OCI-LY1 (cell line): ENCODE measurements around the gene CREBRF.

Experiments
- EZH2 ChIP-seq: fragments of 200-600 bp; sonication (generic), shearing (Covaris generic); IDR thresholded peaks from 2 replicates; pipeline ENCODE4 v1.8.0; 2017; ENCODE audit warnings: borderline replicate concordance, mixed run types, mild to moderate bottlenecking, antibody characterized with exemption, low read length, moderate library complexity, mixed read lengths
- TF ChIP-seq, protein P1 (sequence below): fragments of 200-600 bp; sonication (generic), shearing (Covaris generic); IDR thresholded peaks from 2 replicates; pipeline ENCODE4 v1.5.1; 2017; ENCODE audit warnings: mild to moderate bottlenecking, antibody characterized with exemption, low read length, moderate library complexity, mixed read lengths

DNA sequence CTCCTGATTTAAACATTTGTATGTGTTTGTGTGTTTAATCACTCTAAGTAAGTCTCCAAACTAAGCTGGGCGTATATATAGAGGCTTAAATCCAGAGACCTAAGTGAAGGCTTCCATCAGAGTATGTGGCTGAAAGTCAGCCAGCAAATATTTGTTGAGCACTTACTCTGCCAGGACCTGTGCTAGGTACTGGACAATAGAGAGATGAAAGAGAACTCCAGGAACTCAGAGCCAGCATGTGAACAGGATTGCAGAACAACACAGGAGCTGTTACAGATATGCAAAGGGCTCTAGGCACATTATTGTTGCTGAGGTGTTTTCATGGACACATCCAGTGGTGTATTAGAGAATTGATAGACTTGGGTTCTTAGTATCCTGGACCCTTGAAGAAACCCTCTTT is 83.5 kb downstream of the CREBRF start:
- TF ChIP-seq EZH2, result no peak
- TF ChIP-seq, protein P1, sequence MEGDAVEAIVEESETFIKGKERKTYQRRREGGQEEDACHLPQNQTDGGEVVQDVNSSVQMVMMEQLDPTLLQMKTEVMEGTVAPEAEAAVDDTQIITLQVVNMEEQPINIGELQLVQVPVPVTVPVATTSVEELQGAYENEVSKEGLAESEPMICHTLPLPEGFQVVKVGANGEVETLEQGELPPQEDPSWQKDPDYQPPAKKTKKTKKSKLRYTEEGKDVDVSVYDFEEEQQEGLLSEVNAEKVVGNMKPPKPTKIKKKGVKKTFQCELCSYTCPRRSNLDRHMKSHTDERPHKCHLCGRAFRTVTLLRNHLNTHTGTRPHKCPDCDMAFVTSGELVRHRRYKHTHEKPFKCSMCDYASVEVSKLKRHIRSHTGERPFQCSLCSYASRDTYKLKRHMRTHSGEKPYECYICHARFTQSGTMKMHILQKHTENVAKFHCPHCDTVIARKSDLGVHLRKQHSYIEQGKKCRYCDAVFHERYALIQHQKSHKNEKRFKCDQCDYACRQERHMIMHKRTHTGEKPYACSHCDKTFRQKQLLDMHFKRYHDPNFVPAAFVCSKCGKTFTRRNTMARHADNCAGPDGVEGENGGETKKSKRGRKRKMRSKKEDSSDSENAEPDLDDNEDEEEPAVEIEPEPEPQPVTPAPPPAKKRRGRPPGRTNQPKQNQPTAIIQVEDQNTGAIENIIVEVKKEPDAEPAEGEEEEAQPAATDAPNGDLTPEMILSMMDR, result no peak
